Lung (tissue), 12 donors: ENCODE measurements around the gene TYW1. TPM values are rescaled to one million over a fixed set of nuclear protein-coding genes. Genes with fewer than 3 reads are reported as not detected.

ENCODE experiments used
- ATAC-seq: fragments of 200-7000 bp; cut with Tn5 transposase; one replicate; pipeline ENCODE4 v1.9.1; 2020; ENCODE audit warnings: moderate number of reproducible peaks; ENCODE audit not compliant: insufficient read depth, low FRiP score
- DNase-seq, 3 donors: peaks; one replicate each; pipeline ENCODE4 v3.0.0-alpha.2; 2013 to 2017
- H3K27ac ChIP-seq, 2 donors: one replicate each; pipeline ENCODE4 v1.5.1; 2013; ENCODE audit warnings: mild to moderate bottlenecking in 2 of 2, moderate library complexity in 2 of 2, control low read depth in 1 of 2, inconsistent platforms in 1 of 2, low read depth in 1 of 2, low read length in 1 of 2
- H3K27me3 ChIP-seq, 3 donors: one replicate each; pipeline ENCODE4 v1.5.1; 2013; ENCODE audit warnings: low read length in 2 of 3; ENCODE audit not compliant: control insufficient read depth in 3 of 3, insufficient read depth in 3 of 3
- H3K36me3 ChIP-seq, 4 donors: one replicate each; pipeline ENCODE4 v1.5.1; 2013; ENCODE audit warnings: low read length in 4 of 4, mild to moderate bottlenecking in 1 of 4, moderate library complexity in 1 of 4; ENCODE audit not compliant: control insufficient read depth in 4 of 4, insufficient read depth in 4 of 4
- H3K4me1 ChIP-seq, 5 donors: one replicate each; pipeline ENCODE4 v1.5.1; 2013; ENCODE audit warnings: low read length in 5 of 5, mild to moderate bottlenecking in 2 of 5, moderate library complexity in 1 of 5; ENCODE audit not compliant: control insufficient read depth in 5 of 5, insufficient read depth in 5 of 5
- H3K4me3 ChIP-seq: one replicate; pipeline ENCODE4 v1.5.1; 2013; ENCODE audit warnings: mild to moderate bottlenecking, control low read depth, moderate library complexity
- H3K9ac ChIP-seq, 2 donors: one replicate each; pipeline ENCODE4 v1.5.1; 2013; ENCODE audit warnings: low read length in 2 of 2, control low read depth in 1 of 2; ENCODE audit not compliant: insufficient read depth in 1 of 2
- H3K9me3 ChIP-seq, 4 donors: one replicate each; pipeline ENCODE4 v1.5.1; 2013; ENCODE audit warnings: low read length in 3 of 4, mild to moderate bottlenecking in 1 of 4, moderate library complexity in 1 of 4; ENCODE audit not compliant: control insufficient read depth in 4 of 4, insufficient read depth in 3 of 4
- WGBS, 2 donors: extraction: QIAGEN DNeasy Blood & Tissue Kit; methylation state at CpG; one replicate each; pipeline ENCODE4 v1.1.7; 2013; 5-methylcytosine and 5-hydroxymethylcytosine counted together
- polyA plus RNA-seq, 2 donors: library from polyadenylated mRNA; stranded (reverse); fragments of 200-250 nt; gene quantifications; one replicate each; pipeline ENCODE4 v1.2.1, GENCODE V29; 2013
- total RNA-seq, 2 donors: library from RNA; depleted of rRNA in 1 of 2; stranded (reverse); fragments of >200 nt in 1 of 2; gene quantifications; one replicate each; pipeline ENCODE4 v1.2.1, GENCODE V29; 2014 to 2021
- TF ChIP-seq, protein P1 (sequence below): IDR thresholded peaks from 2 replicates; pipeline ENCODE4 v1.5.1; 2012; ENCODE audit warnings: mild to moderate bottlenecking; ENCODE audit errors: control extremely low read depth, extremely low read depth
- donor health status: control.
- donor health status: control.
- donor health status: Bipolar disorder and iron deficiency.
- donor health status: healthy.
- donor health status: DM: yes; HTN: yes; CAD: no.

Gene TYW1
- total and polyA plus RNA-seq, 4 donors, result 6.1 to 27.1 (median 12.0) TPM

DNA sequence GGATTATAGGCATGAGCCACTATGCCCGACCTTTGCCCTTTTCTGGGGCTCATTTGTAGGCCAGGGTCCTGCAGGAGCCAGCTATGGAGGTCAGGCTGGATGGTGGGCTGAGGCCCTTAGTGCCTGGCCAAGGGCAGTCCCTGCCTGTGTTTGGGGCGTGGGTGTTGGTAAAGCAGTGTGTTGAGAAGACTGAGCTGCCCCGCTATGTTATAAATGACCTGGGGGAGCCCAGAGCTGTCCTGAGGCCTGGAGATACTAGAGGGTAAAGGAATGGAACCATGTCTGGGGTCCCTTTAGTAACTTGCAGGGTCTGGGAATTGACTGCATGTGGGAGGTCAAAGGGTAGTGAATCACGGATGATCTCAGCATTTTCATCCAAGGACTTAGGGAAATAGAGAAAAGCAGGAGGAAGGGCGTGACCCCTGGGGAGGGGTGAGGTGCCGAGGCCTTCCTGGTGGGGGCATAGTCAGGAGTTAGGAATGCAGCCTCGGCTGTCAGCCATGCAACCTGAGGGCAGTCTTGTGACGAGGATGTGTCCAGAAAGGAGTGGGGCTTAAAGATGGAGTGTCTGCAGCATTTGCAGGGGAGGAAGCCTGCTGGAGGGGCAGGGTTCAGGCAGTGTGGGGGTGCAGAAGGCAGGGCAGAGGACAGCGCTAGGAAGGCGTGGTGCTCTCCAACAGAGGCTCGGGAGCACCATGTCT lies 44.1 kb upstream of the TYW1 start:
- Histone ChIP-seq H3K4me3 (no peak overlapping the region), H3K4me1 (peaks cover 0 to 6% (median 0%) of the 10 kb centered on the region in 5 donors), H3K27me3 (no peaks in the 10 kb centered on the region), H3K9me3 (no peaks in the 10 kb centered on the region), H3K36me3 (peaks cover 28 to 55% (median 40%) of the 10 kb centered on the region in 4 donors), H3K9ac (no peak overlapping the region), H3K27ac (no peak overlapping the region)
- WGBS, 2 donors, result 83 to 85% methylated on average over 11 of the region's 11 CpGs
- TF ChIP-seq, protein P1, sequence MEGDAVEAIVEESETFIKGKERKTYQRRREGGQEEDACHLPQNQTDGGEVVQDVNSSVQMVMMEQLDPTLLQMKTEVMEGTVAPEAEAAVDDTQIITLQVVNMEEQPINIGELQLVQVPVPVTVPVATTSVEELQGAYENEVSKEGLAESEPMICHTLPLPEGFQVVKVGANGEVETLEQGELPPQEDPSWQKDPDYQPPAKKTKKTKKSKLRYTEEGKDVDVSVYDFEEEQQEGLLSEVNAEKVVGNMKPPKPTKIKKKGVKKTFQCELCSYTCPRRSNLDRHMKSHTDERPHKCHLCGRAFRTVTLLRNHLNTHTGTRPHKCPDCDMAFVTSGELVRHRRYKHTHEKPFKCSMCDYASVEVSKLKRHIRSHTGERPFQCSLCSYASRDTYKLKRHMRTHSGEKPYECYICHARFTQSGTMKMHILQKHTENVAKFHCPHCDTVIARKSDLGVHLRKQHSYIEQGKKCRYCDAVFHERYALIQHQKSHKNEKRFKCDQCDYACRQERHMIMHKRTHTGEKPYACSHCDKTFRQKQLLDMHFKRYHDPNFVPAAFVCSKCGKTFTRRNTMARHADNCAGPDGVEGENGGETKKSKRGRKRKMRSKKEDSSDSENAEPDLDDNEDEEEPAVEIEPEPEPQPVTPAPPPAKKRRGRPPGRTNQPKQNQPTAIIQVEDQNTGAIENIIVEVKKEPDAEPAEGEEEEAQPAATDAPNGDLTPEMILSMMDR, result no peak
- ATAC-seq (peak; percentile 47), DNase-seq (no peak)

DNA sequence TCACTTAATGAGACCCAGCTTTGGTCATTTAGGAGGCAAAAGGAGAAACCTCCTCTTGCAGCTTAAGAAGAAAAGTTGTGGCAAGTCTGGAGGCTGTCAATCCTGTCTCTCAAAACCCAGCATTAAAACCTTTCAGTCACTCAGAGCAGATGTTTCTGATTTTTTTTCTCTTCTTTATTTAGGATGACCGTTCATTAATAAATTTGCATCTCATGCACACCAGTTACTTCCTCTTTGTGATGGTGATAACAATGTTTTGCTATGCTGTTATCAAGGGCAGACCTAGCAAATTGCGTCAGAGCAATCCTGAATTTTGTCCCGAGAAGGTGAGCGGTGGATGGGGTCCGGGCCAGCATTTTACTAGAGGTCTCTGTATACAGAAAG lies 43.6 kb upstream of the TYW1 start:
- Histone ChIP-seq H3K27ac (no peak overlapping the region), H3K9me3 (no peaks in the 10 kb centered on the region), H3K27me3 (no peaks in the 10 kb centered on the region), H3K9ac (no peak overlapping the region), H3K36me3 (peaks cover 26 to 56% (median 39%) of the 10 kb centered on the region in 4 donors), H3K4me1 (peaks cover 0 to 10% (median 0%) of the 10 kb centered on the region in 5 donors), H3K4me3 (no peak overlapping the region)
- TF ChIP-seq, protein P1, result no peak
- DNase-seq (no peak), ATAC-seq (no peak)
- WGBS, 2 donors, result 90 to 91% methylated on average over 5 of the region's 5 CpGs

DNA sequence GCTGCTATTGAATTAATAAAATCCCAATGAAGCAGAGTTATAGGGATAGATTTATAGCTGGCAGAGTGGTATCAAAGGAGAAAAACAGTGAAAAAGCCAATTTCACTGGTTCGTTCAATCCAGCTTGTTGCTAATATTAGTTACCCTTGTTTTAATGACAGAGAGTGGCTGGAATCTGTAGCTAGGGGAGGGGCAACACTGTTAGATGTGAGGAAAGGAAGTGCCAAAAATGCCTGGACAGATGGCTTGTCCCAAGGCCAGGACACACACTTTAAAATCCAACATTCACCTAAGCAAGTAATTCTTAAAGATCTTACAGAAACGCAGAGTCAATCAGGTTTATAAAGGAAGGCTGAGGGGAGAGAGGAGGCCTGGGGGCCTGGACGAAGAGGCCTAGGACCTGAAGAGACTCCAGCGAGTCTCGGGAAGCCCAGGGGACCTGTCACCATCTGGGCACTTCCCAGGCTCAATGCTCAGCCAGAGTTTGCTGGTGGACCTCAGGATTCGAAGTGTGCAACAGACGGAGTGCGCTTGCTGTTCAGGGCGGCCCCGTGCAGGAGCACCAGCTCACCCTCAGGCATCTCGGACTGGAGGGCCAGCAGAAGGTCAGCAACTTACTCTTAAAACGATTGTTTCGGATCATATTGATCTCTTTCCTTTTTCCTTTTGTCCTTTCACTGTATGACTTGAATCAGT lies 38.9 kb upstream of the TYW1 start:
- Histone ChIP-seq H3K27ac (no peak overlapping the region), H3K36me3 (peaks cover 11 to 39% (median 18%) of the 10 kb centered on the region in 4 donors), H3K27me3 (no peaks in the 10 kb centered on the region), H3K9ac (no peak overlapping the region), H3K4me1 (peaks cover 0 to 10% (median 0%) of the 10 kb centered on the region in 5 donors), H3K4me3 (no peak overlapping the region), H3K9me3 (no peaks in the 10 kb centered on the region)
- 91 to 94% methylated on average over 13 of the region's 13 CpGs for WGBS, 2 donors
- TF ChIP-seq, protein P1, result no peak
- no peak for ATAC-seq
- DNase-seq, result no peak
